Measurements from ENCODE around the gene EMILIN3.

Gene EMILIN3

GRCh38 chr20:41386502-41387427, 20.1 kb upstream of the EMILIN3 start:
- DNase-seq (ENCODE audit: extremely low spot score), result no peak
- TF ChIP-seq SUZ12 (IDR thresholded peaks at IDR 0.05) (no peak), ELF4 (IDR thresholded peaks at IDR 0.05) (no peak)
- ChIA-PET POLR2A (no interaction called here), CTCF (interaction anchor here (1.0 kb wide), 1 partner anchor 28 kb away, joined by 3 read pairs; no protein-coding TSS in a partner anchor)

- CTCF ChIA-PET, result no interaction called here
- TF ChIP-seq FOXK2 (IDR thresholded peaks at IDR 0.05), result no peak
- TF ChIP-seq TARDBP (IDR thresholded peaks at IDR 0.05), result no peak
- TF ChIP-seq HDGF (IDR thresholded peaks at IDR 0.05; ENCODE audit: borderline replicate concordance), result no peak
- TF ChIP-seq CTBP1 (IDR thresholded peaks at IDR 0.05; ENCODE audit: borderline replicate concordance), result no peak
- TF ChIP-seq FOXM1 (IDR thresholded peaks at IDR 0.05; ENCODE audit: borderline replicate concordance), result no peak
- TF ChIP-seq LEF1 (IDR thresholded peaks at IDR 0.05; ENCODE audit: borderline replicate concordance), result no peak
- no peak for TF ChIP-seq L3MBTL2 (conservative IDR thresholded peaks at IDR 0.05)
- TF ChIP-seq ELF4 (IDR thresholded peaks at IDR 0.05), result no peak
- no peak for TF ChIP-seq FOXA1 (IDR thresholded peaks at IDR 0.05)
- TF ChIP-seq ZNF384 (IDR thresholded peaks at IDR 0.05), result no peak
- TF ChIP-seq ARNT (IDR thresholded peaks at IDR 0.05), result no peak
- TF ChIP-seq PKNOX1 (IDR thresholded peaks at IDR 0.05), result no peak
- TF ChIP-seq SP1 (IDR thresholded peaks at IDR 0.05), result no peak
- no peak for TF ChIP-seq SUZ12 (IDR thresholded peaks at IDR 0.05)
- no peak for TF ChIP-seq NFRKB (IDR thresholded peaks at IDR 0.05)
- TF ChIP-seq BHLHE40 (IDR thresholded peaks at IDR 0.05; ENCODE audit: borderline replicate concordance), result no peak
Observed at GRCh38 chr20:41382791-41383305, 16.2 kb upstream of the EMILIN3 start.

GRCh38 chr20:41380551-41381193, 14.1 kb upstream of the EMILIN3 start:
- CTCF ChIA-PET, result no interaction called here

More at GRCh38 chr20:41382791-41383305, 16.2 kb upstream of the EMILIN3 start:
- DNase-seq (ENCODE audit: extremely low spot score), result no peak
- POLR2A ChIA-PET, result no interaction called here

DNA sequence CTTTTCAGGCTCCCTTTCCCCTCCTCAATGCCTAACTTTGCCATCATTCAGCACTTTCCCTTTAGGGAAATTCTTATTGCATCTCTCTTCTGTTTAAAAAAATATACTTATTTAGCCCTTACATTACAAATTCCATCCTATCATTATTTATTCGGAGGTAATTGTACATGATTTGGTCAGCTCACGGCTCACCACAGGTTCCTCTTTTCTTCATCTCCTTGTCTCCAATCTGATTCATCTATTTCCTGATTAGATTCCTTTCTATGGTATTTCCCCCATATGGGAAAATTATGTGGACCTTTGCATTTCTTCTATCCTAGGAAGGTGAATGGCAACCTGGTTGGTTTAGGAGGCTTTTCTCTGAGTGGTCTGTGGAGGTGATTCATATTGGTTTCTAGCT, 12.9 kb upstream of the EMILIN3 start:
- DNase-seq (ENCODE audit: extremely low spot score), result no peak
- TF ChIP-seq CTBP1 (IDR thresholded peaks at IDR 0.05; ENCODE audit: borderline replicate concordance) (no peak), TARDBP (IDR thresholded peaks at IDR 0.05) (no peak), BHLHE40 (IDR thresholded peaks at IDR 0.05; ENCODE audit: borderline replicate concordance) (no peak), FOXK2 (IDR thresholded peaks at IDR 0.05) (no peak), FOXM1 (IDR thresholded peaks at IDR 0.05; ENCODE audit: borderline replicate concordance) (no peak), L3MBTL2 (conservative IDR thresholded peaks at IDR 0.05) (no peak), SUZ12 (IDR thresholded peaks at IDR 0.05) (no peak), ARNT (IDR thresholded peaks at IDR 0.05) (no peak), LEF1 (IDR thresholded peaks at IDR 0.05; ENCODE audit: borderline replicate concordance) (no peak), NFRKB (IDR thresholded peaks at IDR 0.05) (no peak)
- CTCF ChIA-PET, result no interaction called here

More at GRCh38 chr20:41380551-41381193, 14.1 kb upstream of the EMILIN3 start:
- TF ChIP-seq LEF1 (IDR thresholded peaks at IDR 0.05; ENCODE audit: borderline replicate concordance) (no peak), ZNF384 (IDR thresholded peaks at IDR 0.05) (no peak), SUZ12 (IDR thresholded peaks at IDR 0.05) (no peak), CTBP1 (IDR thresholded peaks at IDR 0.05; ENCODE audit: borderline replicate concordance) (no peak), PKNOX1 (IDR thresholded peaks at IDR 0.05) (no peak), NFRKB (IDR thresholded peaks at IDR 0.05) (no peak), SP1 (IDR thresholded peaks at IDR 0.05) (no peak)
- POLR2A ChIA-PET, result no interaction called here
- DNase-seq (ENCODE audit: extremely low spot score), result no peak

GRCh38 chr20:41377275-41377674, 10.7 kb upstream of the EMILIN3 start:
- TF ChIP-seq ELF4 (IDR thresholded peaks at IDR 0.05) (no peak), CTBP1 (IDR thresholded peaks at IDR 0.05; ENCODE audit: borderline replicate concordance) (no peak), SUZ12 (IDR thresholded peaks at IDR 0.05) (no peak), BHLHE40 (IDR thresholded peaks at IDR 0.05; ENCODE audit: borderline replicate concordance) (no peak), NFRKB (IDR thresholded peaks at IDR 0.05) (no peak), ARNT (IDR thresholded peaks at IDR 0.05) (no peak), PKNOX1 (IDR thresholded peaks at IDR 0.05) (no peak), TARDBP (IDR thresholded peaks at IDR 0.05) (no peak), ZNF384 (IDR thresholded peaks at IDR 0.05) (no peak), FOXA1 (IDR thresholded peaks at IDR 0.05) (no peak), LEF1 (IDR thresholded peaks at IDR 0.05; ENCODE audit: borderline replicate concordance) (no peak), FOXM1 (IDR thresholded peaks at IDR 0.05; ENCODE audit: borderline replicate concordance) (no peak), SP1 (IDR thresholded peaks at IDR 0.05) (no peak), L3MBTL2 (conservative IDR thresholded peaks at IDR 0.05) (no peak), FOXK2 (IDR thresholded peaks at IDR 0.05) (no peak), HDGF (IDR thresholded peaks at IDR 0.05; ENCODE audit: borderline replicate concordance) (no peak)
- ChIA-PET POLR2A (no interaction called here), CTCF (interaction anchor here (1.2 kb wide), 1 partner anchor 37 kb away, joined by 4 read pairs; the partner anchor contains the start of gene LPIN3)
- DNase-seq (ENCODE audit: extremely low spot score), result no peak

More for the DNA sequence above, 12.9 kb upstream of the EMILIN3 start:
- POLR2A ChIA-PET, result no interaction called here

Measured in HEK293T (cell line).